22Rv1 (cell line): Measurements from ENCODE around the gene VDR.

Experiments used
- H3K27ac ChIP-seq: fragments of 450-650 bp; 2 replicates; pipeline ENCODE4 v1.5.1; 2017
- CTCF ChIP-seq: fragments of 450-650 bp; IDR thresholded peaks from 2 replicates; pipeline ENCODE4 v1.5.1; 2017; ENCODE audit warnings: mild to moderate bottlenecking
- ZFX ChIP-seq: fragments of 450-650 bp; IDR thresholded peaks from 2 replicates; pipeline ENCODE4 v1.6.1; 2017; ENCODE audit warnings: antibody characterized with exemption, borderline replicate concordance

VDR gene

DNA sequence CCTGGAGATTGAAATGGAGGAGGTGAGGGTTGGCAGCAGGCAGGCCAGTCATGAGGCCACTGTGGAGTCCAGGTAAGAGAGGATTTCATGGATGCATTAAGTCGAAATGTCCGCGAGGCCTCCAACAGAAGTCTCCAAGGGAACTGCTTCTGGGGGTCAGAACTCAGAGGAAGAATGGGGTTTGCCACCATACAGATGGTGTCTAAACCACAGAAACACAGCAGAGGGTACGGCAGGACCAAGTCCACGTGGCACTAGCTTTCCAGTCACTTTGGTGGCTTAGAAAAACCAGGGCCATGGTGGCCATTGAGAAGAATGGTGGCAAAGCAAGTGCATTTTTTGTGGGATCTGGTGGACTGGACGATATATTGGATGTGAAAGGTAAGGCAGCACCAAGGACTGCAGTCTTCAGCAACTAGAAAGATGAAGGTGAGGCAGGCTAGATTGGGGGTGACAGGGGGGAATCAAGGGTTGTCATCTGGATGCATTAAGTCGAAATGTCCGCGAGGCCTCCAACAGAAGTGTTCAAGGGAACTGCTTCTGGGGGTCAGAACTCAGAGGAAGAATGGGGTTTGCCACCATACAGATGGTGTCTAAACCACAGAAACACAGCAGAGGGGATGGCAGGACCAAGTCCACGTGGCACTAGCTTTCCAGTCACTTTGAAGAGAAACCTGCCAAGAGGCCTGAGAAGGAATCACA, 36.1 kb upstream of the VDR start:
- no peak overlapping the region for H3K27ac ChIP-seq
- TF ChIP-seq ZFX (no peak), CTCF (no peak)

- TF ChIP-seq CTCF (no peak), ZFX (no peak)
- no peak overlapping the region for H3K27ac ChIP-seq
Observed at GRCh38 chr12:47939009-47939601, 34.3 kb upstream of the VDR start.

DNA sequence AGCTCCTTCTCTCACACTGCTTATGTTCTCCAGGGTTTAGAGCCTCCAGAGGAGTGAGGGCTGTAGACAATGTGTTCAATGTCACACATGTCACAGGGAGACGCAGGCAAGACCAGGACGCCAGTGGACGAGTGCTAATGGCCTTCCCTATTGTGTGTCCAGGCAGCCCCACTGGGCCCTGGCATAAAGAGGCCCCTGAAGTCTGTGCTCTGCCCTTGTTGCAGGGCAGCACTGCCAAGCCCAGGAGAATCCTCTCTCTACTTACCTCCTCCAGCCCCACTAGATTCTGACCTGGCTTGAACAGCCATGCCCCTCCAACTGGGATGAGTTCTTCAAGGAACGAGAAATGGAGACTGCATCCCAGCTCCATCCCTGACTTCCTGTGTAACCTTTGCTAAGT, 33.8 kb upstream of the VDR start:
- H3K27ac ChIP-seq, result no peak overlapping the region
- TF ChIP-seq CTCF (no peak), ZFX (no peak)

DNA sequence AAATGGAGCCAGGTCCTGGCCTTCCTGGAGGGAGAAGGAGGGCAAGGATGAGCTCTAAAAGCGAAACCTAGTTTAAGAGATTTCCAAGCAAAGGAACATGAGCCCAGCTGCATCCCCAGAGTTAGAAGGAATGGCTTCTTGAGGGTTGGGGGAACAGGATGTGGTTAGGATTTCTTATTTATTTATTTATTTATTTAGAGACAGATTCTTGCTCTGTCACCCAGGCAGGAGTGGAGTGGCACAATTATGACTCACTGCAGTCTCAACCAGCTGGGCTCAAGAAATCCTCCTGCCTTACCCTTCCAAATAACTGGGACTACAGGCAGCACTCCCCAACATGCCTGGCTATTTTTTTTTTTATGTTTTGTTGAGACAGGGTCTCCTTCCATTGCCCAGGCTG, 33.3 kb upstream of the VDR start:
- TF ChIP-seq ZFX (no peak), CTCF (no peak)

GRCh38 chr12:47935184-47935583, 30.4 kb upstream of the VDR start:
- no peak overlapping the region for H3K27ac ChIP-seq
- TF ChIP-seq ZFX (no peak), CTCF (no peak)

More for the DNA sequence above, 33.3 kb upstream of the VDR start:
- no peak overlapping the region for H3K27ac ChIP-seq

GRCh38 chr12:47931187-47931586, 26.4 kb upstream of the VDR start:
- TF ChIP-seq ZFX (no peak), CTCF (no peak)
- no peak overlapping the region for H3K27ac ChIP-seq

DNA sequence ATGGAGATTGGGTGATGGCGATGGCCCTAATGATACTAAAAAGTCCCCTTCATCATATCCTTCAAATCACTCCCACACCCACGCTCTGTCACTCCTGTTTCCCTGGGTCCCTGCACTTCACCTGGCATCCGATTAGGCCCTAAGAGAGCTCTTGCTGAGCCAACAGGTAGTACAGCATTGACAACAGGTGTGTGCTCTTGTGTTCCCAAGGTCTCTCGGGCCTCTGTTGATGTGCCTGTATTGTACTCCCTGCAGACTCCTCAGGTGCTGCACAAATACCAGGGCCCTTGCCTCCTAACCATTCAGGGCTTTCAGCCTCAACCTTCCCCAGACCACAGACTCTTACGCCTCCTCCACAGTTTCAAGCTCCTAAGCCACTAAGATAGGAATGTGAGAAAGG, 25.8 kb upstream of the VDR start:
- no peak for TF ChIP-seq CTCF
- no peak for TF ChIP-seq ZFX

More for the DNA sequence above, 25.8 kb upstream of the VDR start:
- H3K27ac ChIP-seq, result no peak overlapping the region
